HL-60 (cell line): Measurements from ENCODE around the gene RMND5A.

ENCODE experiments used
- DNase-seq, 2 experiments: peaks; one replicate each; pipeline ENCODE4 v3.0.0-alpha.2; 2010 to 2020; ENCODE audit warnings: low read depth in 1 of 2, low spot score in 1 of 2
- H3K27ac ChIP-seq: fragments of 250-450 bp; sonication (Bioruptor Pico); replicated peaks from 2 replicates; pipeline ENCODE4 v1.5.1; 2020; ENCODE audit warnings: mild to moderate bottlenecking, moderate library complexity
- H3K27me3 ChIP-seq: fragments of 250-450 bp; sonication (Bioruptor Pico); 2 replicates; pipeline ENCODE4 v1.5.1; 2021; ENCODE audit warnings: mild to moderate bottlenecking, moderate library complexity; ENCODE audit not compliant: insufficient read depth, poor library complexity, severe bottlenecking
- H3K4me3 ChIP-seq: replicated peaks from 2 replicates; pipeline ENCODE4 v1.5.1; 2011; ENCODE audit warnings: mild to moderate bottlenecking, control low read depth, low read length; ENCODE audit not compliant: insufficient read depth
- GABPA ChIP-seq: IDR thresholded peaks from 2 replicates; pipeline ENCODE4 v1.6.1; 2012; ENCODE audit warnings: low read depth
- POLR2AphosphoS5 ChIP-seq: IDR thresholded peaks from 2 replicates; pipeline ENCODE4 v1.6.1; 2012; ENCODE audit warnings: low read depth
- SPI1 ChIP-seq: IDR thresholded peaks from 2 replicates; pipeline ENCODE4 v1.6.1; 2012; ENCODE audit warnings: low read depth, mild to moderate bottlenecking, borderline replicate concordance
- TF ChIP-seq, protein P1 (sequence below): IDR thresholded peaks from 2 replicates; pipeline ENCODE4 v1.6.1; 2012; ENCODE audit warnings: low read depth; ENCODE audit not compliant: insufficient replicate concordance
- TF ChIP-seq, protein P2 (sequence below): IDR thresholded peaks from one replicate; pipeline ENCODE4 v1.5.1; 2011; ENCODE audit warnings: low read length, control low read depth, inconsistent platforms; ENCODE audit not compliant: insufficient read depth

The RMND5A gene

DNA sequence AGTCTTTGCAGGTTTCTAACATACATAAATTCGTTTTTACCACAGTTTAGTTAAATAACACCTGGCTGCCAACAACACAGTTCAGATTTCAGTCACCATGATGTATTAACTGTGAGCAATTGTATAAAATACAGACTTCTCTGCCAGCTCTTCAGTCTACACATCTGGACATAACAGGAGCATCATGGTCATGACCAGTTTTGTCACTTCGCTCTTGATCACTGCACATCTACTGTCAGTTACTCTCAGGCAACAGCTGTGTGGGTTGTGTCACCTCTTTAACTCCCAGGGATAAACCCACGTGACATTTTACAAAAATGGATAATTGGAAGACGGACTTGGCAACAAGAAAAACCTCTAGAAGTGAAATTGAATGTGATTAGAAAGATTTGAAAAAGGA, 40.3 kb downstream of the RMND5A start:
- H3K27me3 ChIP-seq: no peaks in the 10 kb centered on the region
- no peak overlapping the region for H3K27ac ChIP-seq
- TF ChIP-seq POLR2AphosphoS5 (no peak), SPI1 (no peak), GABPA (no peak)
- TF ChIP-seq, protein P1, sequence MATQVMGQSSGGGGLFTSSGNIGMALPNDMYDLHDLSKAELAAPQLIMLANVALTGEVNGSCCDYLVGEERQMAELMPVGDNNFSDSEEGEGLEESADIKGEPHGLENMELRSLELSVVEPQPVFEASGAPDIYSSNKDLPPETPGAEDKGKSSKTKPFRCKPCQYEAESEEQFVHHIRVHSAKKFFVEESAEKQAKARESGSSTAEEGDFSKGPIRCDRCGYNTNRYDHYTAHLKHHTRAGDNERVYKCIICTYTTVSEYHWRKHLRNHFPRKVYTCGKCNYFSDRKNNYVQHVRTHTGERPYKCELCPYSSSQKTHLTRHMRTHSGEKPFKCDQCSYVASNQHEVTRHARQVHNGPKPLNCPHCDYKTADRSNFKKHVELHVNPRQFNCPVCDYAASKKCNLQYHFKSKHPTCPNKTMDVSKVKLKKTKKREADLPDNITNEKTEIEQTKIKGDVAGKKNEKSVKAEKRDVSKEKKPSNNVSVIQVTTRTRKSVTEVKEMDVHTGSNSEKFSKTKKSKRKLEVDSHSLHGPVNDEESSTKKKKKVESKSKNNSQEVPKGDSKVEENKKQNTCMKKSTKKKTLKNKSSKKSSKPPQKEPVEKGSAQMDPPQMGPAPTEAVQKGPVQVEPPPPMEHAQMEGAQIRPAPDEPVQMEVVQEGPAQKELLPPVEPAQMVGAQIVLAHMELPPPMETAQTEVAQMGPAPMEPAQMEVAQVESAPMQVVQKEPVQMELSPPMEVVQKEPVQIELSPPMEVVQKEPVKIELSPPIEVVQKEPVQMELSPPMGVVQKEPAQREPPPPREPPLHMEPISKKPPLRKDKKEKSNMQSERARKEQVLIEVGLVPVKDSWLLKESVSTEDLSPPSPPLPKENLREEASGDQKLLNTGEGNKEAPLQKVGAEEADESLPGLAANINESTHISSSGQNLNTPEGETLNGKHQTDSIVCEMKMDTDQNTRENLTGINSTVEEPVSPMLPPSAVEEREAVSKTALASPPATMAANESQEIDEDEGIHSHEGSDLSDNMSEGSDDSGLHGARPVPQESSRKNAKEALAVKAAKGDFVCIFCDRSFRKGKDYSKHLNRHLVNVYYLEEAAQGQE: no peak
- TF ChIP-seq, protein P2, sequence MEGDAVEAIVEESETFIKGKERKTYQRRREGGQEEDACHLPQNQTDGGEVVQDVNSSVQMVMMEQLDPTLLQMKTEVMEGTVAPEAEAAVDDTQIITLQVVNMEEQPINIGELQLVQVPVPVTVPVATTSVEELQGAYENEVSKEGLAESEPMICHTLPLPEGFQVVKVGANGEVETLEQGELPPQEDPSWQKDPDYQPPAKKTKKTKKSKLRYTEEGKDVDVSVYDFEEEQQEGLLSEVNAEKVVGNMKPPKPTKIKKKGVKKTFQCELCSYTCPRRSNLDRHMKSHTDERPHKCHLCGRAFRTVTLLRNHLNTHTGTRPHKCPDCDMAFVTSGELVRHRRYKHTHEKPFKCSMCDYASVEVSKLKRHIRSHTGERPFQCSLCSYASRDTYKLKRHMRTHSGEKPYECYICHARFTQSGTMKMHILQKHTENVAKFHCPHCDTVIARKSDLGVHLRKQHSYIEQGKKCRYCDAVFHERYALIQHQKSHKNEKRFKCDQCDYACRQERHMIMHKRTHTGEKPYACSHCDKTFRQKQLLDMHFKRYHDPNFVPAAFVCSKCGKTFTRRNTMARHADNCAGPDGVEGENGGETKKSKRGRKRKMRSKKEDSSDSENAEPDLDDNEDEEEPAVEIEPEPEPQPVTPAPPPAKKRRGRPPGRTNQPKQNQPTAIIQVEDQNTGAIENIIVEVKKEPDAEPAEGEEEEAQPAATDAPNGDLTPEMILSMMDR: no peak
- H3K4me3 ChIP-seq: no peak overlapping the region
- DNase-seq: no peak

DNA sequence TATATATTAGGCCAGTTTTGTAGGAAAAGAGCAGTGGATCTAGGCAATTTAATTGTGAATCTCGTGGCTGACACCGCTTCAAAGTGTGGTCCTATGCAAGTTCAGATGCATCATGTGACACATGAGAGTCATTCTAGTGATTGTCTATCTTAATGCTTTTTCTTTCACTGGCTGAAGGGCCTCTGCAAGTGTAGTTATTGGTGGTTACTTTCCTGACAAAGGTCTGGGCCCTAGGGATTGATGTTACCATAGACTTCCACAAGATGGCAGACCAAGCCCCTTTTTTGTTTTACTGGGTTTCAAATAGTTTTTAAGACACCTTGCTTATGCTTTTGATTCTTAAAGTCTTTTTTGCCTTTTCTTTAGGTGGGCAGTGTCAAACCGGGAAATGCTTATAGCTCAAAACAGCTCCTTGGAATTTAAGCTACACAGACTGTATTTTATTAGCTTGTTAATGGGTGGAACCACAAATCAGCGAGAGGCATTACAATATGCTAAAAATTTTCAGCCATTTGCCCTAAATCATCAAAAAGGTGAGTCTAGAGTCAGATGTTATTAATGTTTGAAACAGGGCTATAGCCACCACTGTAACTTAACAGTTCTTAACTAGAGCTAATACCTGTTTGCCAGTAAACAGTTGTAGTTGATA, 44.7 kb downstream of the RMND5A start:
- Histone ChIP-seq H3K27ac (no peak overlapping the region), H3K4me3 (no peak overlapping the region), H3K27me3 (no peaks in the 10 kb centered on the region)
- TF ChIP-seq POLR2AphosphoS5: no peak
- TF ChIP-seq, protein P2: peak; percentile 40
- DNase-seq: peak in 1 of 2 experiments; percentile 36

DNA sequence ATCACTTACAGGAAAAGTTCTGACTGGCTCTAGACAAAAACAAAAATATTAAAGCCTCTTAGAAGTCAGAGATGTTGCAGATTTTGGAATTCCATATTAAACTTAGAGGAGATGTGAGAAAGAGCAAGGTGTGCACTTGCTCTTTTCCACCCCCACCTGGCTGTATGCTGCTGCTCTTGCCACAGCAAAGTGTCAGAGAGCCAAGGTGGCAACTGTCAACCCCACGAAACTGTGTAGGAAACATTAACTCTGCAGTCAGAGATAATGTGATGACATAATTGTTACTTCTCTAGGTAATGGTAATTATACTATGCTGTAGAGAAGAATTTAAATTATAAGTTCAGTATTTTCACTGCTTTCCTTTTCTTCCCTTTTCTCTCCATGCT, 45.2 kb downstream of the RMND5A start:
- TF ChIP-seq, protein P1: no peak
- TF ChIP-seq, protein P2: no peak
- TF ChIP-seq POLR2AphosphoS5 (no peak), SPI1 (no peak), GABPA (no peak)

More for the DNA sequence above, 45.2 kb downstream of the RMND5A start:
- H3K27me3 ChIP-seq: no peaks in the 10 kb centered on the region
- DNase-seq: no peak
- no peak overlapping the region for H3K27ac ChIP-seq
- no peak overlapping the region for H3K4me3 ChIP-seq
